Lung (tissue), 12 donors: Measurements from ENCODE around the gene MCRIP1. TPM values are rescaled to one million over a fixed set of nuclear protein-coding genes. Genes with fewer than 3 reads are reported as not detected.
A peak's percentile ranks its signal among the peaks of the same experiment; 100 is the strongest.

ENCODE experiments used
- ATAC-seq: fragments of 200-7000 bp; cut with Tn5 transposase; one replicate; pipeline ENCODE4 v1.9.1; 2020; ENCODE audit warnings: moderate number of reproducible peaks; ENCODE audit not compliant: insufficient read depth, low FRiP score
- DNase-seq, 3 donors: peaks; one replicate each; pipeline ENCODE4 v3.0.0-alpha.2; 2013 to 2017
- H3K27ac ChIP-seq, 2 donors: one replicate each; pipeline ENCODE4 v1.5.1; 2013; ENCODE audit warnings: mild to moderate bottlenecking in 2 of 2, moderate library complexity in 2 of 2, control low read depth in 1 of 2, inconsistent platforms in 1 of 2, low read depth in 1 of 2, low read length in 1 of 2
- H3K27me3 ChIP-seq, 3 donors: one replicate each; pipeline ENCODE4 v1.5.1; 2013; ENCODE audit warnings: low read length in 2 of 3; ENCODE audit not compliant: control insufficient read depth in 3 of 3, insufficient read depth in 3 of 3
- H3K36me3 ChIP-seq, 4 donors: one replicate each; pipeline ENCODE4 v1.5.1; 2013; ENCODE audit warnings: low read length in 4 of 4, mild to moderate bottlenecking in 1 of 4, moderate library complexity in 1 of 4; ENCODE audit not compliant: control insufficient read depth in 4 of 4, insufficient read depth in 4 of 4
- H3K4me1 ChIP-seq, 5 donors: one replicate each; pipeline ENCODE4 v1.5.1; 2013; ENCODE audit warnings: low read length in 5 of 5, mild to moderate bottlenecking in 2 of 5, moderate library complexity in 1 of 5; ENCODE audit not compliant: control insufficient read depth in 5 of 5, insufficient read depth in 5 of 5
- H3K4me3 ChIP-seq: one replicate; pipeline ENCODE4 v1.5.1; 2013; ENCODE audit warnings: mild to moderate bottlenecking, control low read depth, moderate library complexity
- H3K9ac ChIP-seq, 2 donors: one replicate each; pipeline ENCODE4 v1.5.1; 2013; ENCODE audit warnings: low read length in 2 of 2, control low read depth in 1 of 2; ENCODE audit not compliant: insufficient read depth in 1 of 2
- H3K9me3 ChIP-seq, 4 donors: one replicate each; pipeline ENCODE4 v1.5.1; 2013; ENCODE audit warnings: low read length in 3 of 4, mild to moderate bottlenecking in 1 of 4, moderate library complexity in 1 of 4; ENCODE audit not compliant: control insufficient read depth in 4 of 4, insufficient read depth in 3 of 4
- CTCF ChIP-seq: IDR thresholded peaks from 2 replicates; pipeline ENCODE4 v1.5.1; 2012; ENCODE audit warnings: mild to moderate bottlenecking; ENCODE audit errors: control extremely low read depth, extremely low read depth
- WGBS, 2 donors: extraction: QIAGEN DNeasy Blood & Tissue Kit; methylation state at CpG; one replicate each; pipeline ENCODE4 v1.1.7; 2013; 5-methylcytosine and 5-hydroxymethylcytosine counted together
- polyA plus RNA-seq, 2 donors: library from polyadenylated mRNA; stranded (reverse); fragments of 200-250 nt; gene quantifications; one replicate each; pipeline ENCODE4 v1.2.1, GENCODE V29; 2013
- total RNA-seq, 2 donors: library from RNA; depleted of rRNA in 1 of 2; stranded (reverse); fragments of >200 nt in 1 of 2; gene quantifications; one replicate each; pipeline ENCODE4 v1.2.1, GENCODE V29; 2014 to 2021
- donor health status: control.
- donor health status: control.
- donor health status: Bipolar disorder and iron deficiency.
- donor health status: healthy.
- donor health status: DM: yes; HTN: yes; CAD: no.

MCRIP1 gene
- total and polyA plus RNA-seq, 4 donors: 47.6 to 188 (median 106) TPM

GRCh38 chr17:81863123-81863675, 30.1 kb upstream of the MCRIP1 start:
- H3K4me3 ChIP-seq: no peak overlapping the region
- H3K27ac ChIP-seq: peak overlapping the region in 1 of 2 donors; percentile 35

GRCh38 chr17:81860756-81861568, 27.9 kb upstream of the MCRIP1 start:
- H3K4me3 ChIP-seq: peak overlapping the region; percentile 79
- peaks cover 0 to 28% (median 23%) of the 10 kb centered on the region in 4 donors for H3K36me3 ChIP-seq
- TF ChIP-seq CTCF: no peak
- WGBS, 2 donors: 1% methylated on average over 73 to 74 of the region's 74 CpGs
- no peaks in the 10 kb centered on the region for H3K9me3 ChIP-seq
- peak overlapping the region; percentile 76 to 89 for H3K9ac ChIP-seq
- peaks cover 0 to 23% (median 10%) of the 10 kb centered on the region in 5 donors for H3K4me1 ChIP-seq
- DNase-seq (peak; percentile 100), ATAC-seq (peak; percentile 92)
- peak overlapping the region; percentile 80 to 99 for H3K27ac ChIP-seq
- H3K27me3 ChIP-seq: no peaks in the 10 kb centered on the region

More at GRCh38 chr17:81863123-81863675, 30.1 kb upstream of the MCRIP1 start:
- H3K4me1 ChIP-seq: peaks cover 0 to 23% (median 11%) of the 10 kb centered on the region in 5 donors
- no peak for DNase-seq
- no peaks in the 10 kb centered on the region for H3K27me3 ChIP-seq
- ATAC-seq: no peak
- H3K9ac ChIP-seq: no peak overlapping the region
- no peak for TF ChIP-seq CTCF
- peaks cover 0 to 24% (median 19%) of the 10 kb centered on the region in 4 donors for H3K36me3 ChIP-seq
- 46 to 73% methylated on average over 6 of the region's 6 CpGs for WGBS, 2 donors
- H3K9me3 ChIP-seq: no peaks in the 10 kb centered on the region

GRCh38 chr17:81859906-81860755, 27.0 kb upstream of the MCRIP1 start, which contains the start of gene P4HB:
Gene P4HB (minus strand): TSS chr17:81860535. CDS start chr17:81860471, 64 bp downstream.
- ATAC-seq (no peak), DNase-seq (no peak)
- no peak for TF ChIP-seq CTCF
- Histone ChIP-seq H3K9me3 (no peaks in the 10 kb centered on the region), H3K4me1 (peaks cover 0 to 23% (median 11%) of the 10 kb centered on the region in 5 donors), H3K4me3 (peak within 1 kb of the TSS; percentile 79), H3K9ac (peak within 1 kb of the TSS; percentile 91), H3K36me3 (peaks cover 0 to 30% (median 24%) of the 10 kb centered on the region in 4 donors), H3K27me3 (no peaks in the 10 kb centered on the region), H3K27ac (peak within 1 kb of the TSS; percentile 96 to 99)
- 1% methylated on average over 88 to 95 of the region's 95 CpGs for WGBS, 2 donors
